ENCODE data around the gene MR1.

DNA sequence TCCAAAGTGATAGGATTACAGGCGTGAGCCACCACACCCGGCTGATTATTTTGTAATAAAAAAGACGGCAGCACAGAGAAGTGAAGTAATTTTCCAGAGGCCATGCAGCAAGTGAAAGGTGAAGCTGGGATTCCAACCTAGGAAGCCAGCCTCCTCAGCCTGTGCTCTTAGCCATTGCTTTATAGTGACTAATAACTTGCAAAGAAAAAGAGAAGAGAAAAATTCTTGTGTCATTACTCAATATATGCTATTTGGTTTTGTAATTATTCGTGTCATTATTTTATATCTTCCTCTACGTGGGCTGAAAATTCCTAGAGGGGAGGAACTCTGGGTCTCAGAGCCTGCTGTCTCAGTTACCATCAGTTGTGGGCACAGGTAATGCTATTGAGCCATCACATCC lies 53.1 kb downstream of the MR1 start:
- TF ChIP-seq POLR2A (IDR thresholded peaks at IDR 0.05) (no peak), POLR2AphosphoS5 (IDR thresholded peaks at IDR 0.05) (no peak), EP300 (IDR thresholded peaks at IDR 0.05) (no peak)
- TF ChIP-seq, protein P1, sequence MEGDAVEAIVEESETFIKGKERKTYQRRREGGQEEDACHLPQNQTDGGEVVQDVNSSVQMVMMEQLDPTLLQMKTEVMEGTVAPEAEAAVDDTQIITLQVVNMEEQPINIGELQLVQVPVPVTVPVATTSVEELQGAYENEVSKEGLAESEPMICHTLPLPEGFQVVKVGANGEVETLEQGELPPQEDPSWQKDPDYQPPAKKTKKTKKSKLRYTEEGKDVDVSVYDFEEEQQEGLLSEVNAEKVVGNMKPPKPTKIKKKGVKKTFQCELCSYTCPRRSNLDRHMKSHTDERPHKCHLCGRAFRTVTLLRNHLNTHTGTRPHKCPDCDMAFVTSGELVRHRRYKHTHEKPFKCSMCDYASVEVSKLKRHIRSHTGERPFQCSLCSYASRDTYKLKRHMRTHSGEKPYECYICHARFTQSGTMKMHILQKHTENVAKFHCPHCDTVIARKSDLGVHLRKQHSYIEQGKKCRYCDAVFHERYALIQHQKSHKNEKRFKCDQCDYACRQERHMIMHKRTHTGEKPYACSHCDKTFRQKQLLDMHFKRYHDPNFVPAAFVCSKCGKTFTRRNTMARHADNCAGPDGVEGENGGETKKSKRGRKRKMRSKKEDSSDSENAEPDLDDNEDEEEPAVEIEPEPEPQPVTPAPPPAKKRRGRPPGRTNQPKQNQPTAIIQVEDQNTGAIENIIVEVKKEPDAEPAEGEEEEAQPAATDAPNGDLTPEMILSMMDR (IDR thresholded peaks at IDR 0.05): no peak

Data from stomach (tissue), 4 donors.